Measurements from ENCODE around the gene ZCCHC17.

Gene ZCCHC17

GRCh38 chr1:31373056-31373896 lies 76.4 kb downstream of the ZCCHC17 start, which contains the start of gene FABP3:
Gene FABP3 (minus strand): TSS chr1:31373076. CDS start chr1:31373014, 62 bp downstream.
- Histone ChIP-seq H2BK15ac (ENCODE audit: low read length) (no peak within 1 kb of the TSS), H3K36me3 (replicated peaks in 1 of 2; ENCODE audit: control insufficient read depth in 2 of 2, insufficient read depth in 2 of 2, low read length in 2 of 2) (peaks cover 0 to 8% of the 10 kb centered on the region in 2 donors), H3K9ac (ENCODE audit: low read depth, low read length, poor library complexity) (peak within 1 kb of the TSS; percentile 71), H3K4me2 (ENCODE audit: insufficient read depth, low read length, poor library complexity, severe bottlenecking) (peak within 1 kb of the TSS; percentile 85), H2BK5ac (ENCODE audit: low read length) (no peak within 1 kb of the TSS), H3K18ac (ENCODE audit: low read length) (peak within 1 kb of the TSS; percentile 39), H3K79me1 (ENCODE audit: low read depth, low read length) (no peaks in the 10 kb centered on the region), H3K9me3 (replicated peaks in 1 of 2; ENCODE audit: control insufficient read depth in 2 of 2, insufficient read depth in 1 of 2, low read depth in 1 of 2, low read length in 2 of 2) (no peaks in the 10 kb centered on the region), H3K4me3 (ENCODE audit: low read length in 2 of 2) (peak within 1 kb of the TSS; percentile 49 to 75), H2AK5ac (ENCODE audit: low read depth, low read length) (peak within 1 kb of the TSS; percentile 59), H2AFZ (ENCODE audit: low read length) (peak within 1 kb of the TSS; percentile 87), H3K23ac (ENCODE audit: low read depth, low read length, poor library complexity) (peak within 1 kb of the TSS; percentile 37), H4K8ac (ENCODE audit: low read depth, low read length) (no peak within 1 kb of the TSS), H4K91ac (ENCODE audit: low read depth, low read length, poor library complexity) (no peak within 1 kb of the TSS), H3K27ac (replicated peaks; ENCODE audit: low read length) (peak within 1 kb of the TSS; percentile 33), H3K14ac (ENCODE audit: low read length) (peak within 1 kb of the TSS; percentile 87), H3K4me1 (ENCODE audit: control insufficient read depth in 2 of 2, insufficient read depth in 1 of 2, low read depth in 1 of 2, low read length in 2 of 2) (peaks cover 23 to 34% of the 10 kb centered on the region in 2 donors), H3K4ac (ENCODE audit: low read length) (no peak within 1 kb of the TSS), H2BK12ac (ENCODE audit: low read length) (peak within 1 kb of the TSS; percentile 76), H2BK120ac (ENCODE audit: low read depth, low read length) (peak within 1 kb of the TSS; percentile 10), H3K27me3 (ENCODE audit: control insufficient read depth in 3 of 3, insufficient read depth in 3 of 3, low read depth in 1 of 3, low read length in 3 of 3) (peaks cover 0 to 8% (median 0%) of the 10 kb centered on the region in 3 experiments)
- WGBS, 2 donors (ENCODE audit: extremely low coverage in 2 of 2, insufficient read length in 2 of 2, insufficient replicate concordance in 1 of 2) = no CpG with 5 or more reads among the region's 44 CpGs
- DNase-seq (ENCODE audit: low spot score) = peak; percentile 72

- H3K4ac ChIP-seq (ENCODE audit: low read length) = no peak overlapping the region
- peaks cover 23 to 34% of the 10 kb centered on the region in 2 donors for H3K4me1 ChIP-seq (ENCODE audit: control insufficient read depth in 2 of 2, insufficient read depth in 1 of 2, low read depth in 1 of 2, low read length in 2 of 2)
- H2AFZ ChIP-seq (ENCODE audit: low read length) = peak overlapping the region; percentile 87
- H2BK15ac ChIP-seq (ENCODE audit: low read length) = no peak overlapping the region
- H3K27me3 ChIP-seq (ENCODE audit: control insufficient read depth in 3 of 3, insufficient read depth in 3 of 3, low read depth in 1 of 3, low read length in 3 of 3) = peaks cover 0 to 8% (median 0%) of the 10 kb centered on the region in 3 experiments
- no peak overlapping the region for H4K8ac ChIP-seq (ENCODE audit: low read depth, low read length)
- H2BK120ac ChIP-seq (ENCODE audit: low read depth, low read length) = no peak overlapping the region
- no peak overlapping the region for H3K23ac ChIP-seq (ENCODE audit: low read depth, low read length, poor library complexity)
- H3K9ac ChIP-seq (ENCODE audit: low read depth, low read length, poor library complexity) = no peak overlapping the region
- no CpG with 5 or more reads among the region's 11 CpGs for WGBS, 2 donors (ENCODE audit: extremely low coverage in 2 of 2, insufficient read length in 2 of 2, insufficient replicate concordance in 1 of 2)
- H3K4me3 ChIP-seq (ENCODE audit: low read length in 2 of 2) = peak overlapping the region in 1 of 2 donors; percentile 49
- H3K18ac ChIP-seq (ENCODE audit: low read length) = no peak overlapping the region
- H3K9me3 ChIP-seq (replicated peaks in 1 of 2; ENCODE audit: control insufficient read depth in 2 of 2, insufficient read depth in 1 of 2, low read depth in 1 of 2, low read length in 2 of 2) = no peaks in the 10 kb centered on the region
- peak overlapping the region; percentile 65 for H3K4me2 ChIP-seq (ENCODE audit: insufficient read depth, low read length, poor library complexity, severe bottlenecking)
- peaks cover 0 to 1% of the 10 kb centered on the region in 2 donors for H3K36me3 ChIP-seq (replicated peaks in 1 of 2; ENCODE audit: control insufficient read depth in 2 of 2, insufficient read depth in 2 of 2, low read length in 2 of 2)
- no peak overlapping the region for H2AK5ac ChIP-seq (ENCODE audit: low read depth, low read length)
- H2BK12ac ChIP-seq (ENCODE audit: low read length) = no peak overlapping the region
- no peaks in the 10 kb centered on the region for H3K79me1 ChIP-seq (ENCODE audit: low read depth, low read length)
- peak overlapping the region; percentile 33 for H3K27ac ChIP-seq (replicated peaks; ENCODE audit: low read length)
- DNase-seq (ENCODE audit: low spot score) = no peak
- H4K91ac ChIP-seq (ENCODE audit: low read depth, low read length, poor library complexity) = no peak overlapping the region
- no peak overlapping the region for H3K14ac ChIP-seq (ENCODE audit: low read length)
- H2BK5ac ChIP-seq (ENCODE audit: low read length) = no peak overlapping the region
These were observed 77.2 kb downstream of the ZCCHC17 start for GRCh38 chr1:31373897-31374486.

GRCh38 chr1:31374511-31375196 lies 77.8 kb downstream of the ZCCHC17 start:
- peaks cover 23 to 34% of the 10 kb centered on the region in 2 donors for H3K4me1 ChIP-seq (ENCODE audit: control insufficient read depth in 2 of 2, insufficient read depth in 1 of 2, low read depth in 1 of 2, low read length in 2 of 2)
- no peak for DNase-seq (ENCODE audit: low spot score)
- H3K27me3 ChIP-seq (ENCODE audit: control insufficient read depth in 3 of 3, insufficient read depth in 3 of 3, low read depth in 1 of 3, low read length in 3 of 3) = peaks cover 0 to 8% (median 0%) of the 10 kb centered on the region in 3 experiments
- no peak overlapping the region for H2BK120ac ChIP-seq (ENCODE audit: low read depth, low read length)
- H3K18ac ChIP-seq (ENCODE audit: low read length) = peak overlapping the region; percentile 72
- no peak overlapping the region for H3K27ac ChIP-seq (replicated peaks; ENCODE audit: low read length)
- H3K14ac ChIP-seq (ENCODE audit: low read length) = no peak overlapping the region
- no peak overlapping the region for H3K4ac ChIP-seq (ENCODE audit: low read length)
- no peak overlapping the region for H2AFZ ChIP-seq (ENCODE audit: low read length)
- no peaks in the 10 kb centered on the region for H3K79me1 ChIP-seq (ENCODE audit: low read depth, low read length)
- H2BK12ac ChIP-seq (ENCODE audit: low read length) = peak overlapping the region; percentile 76
- no peak overlapping the region for H3K23ac ChIP-seq (ENCODE audit: low read depth, low read length, poor library complexity)
- no peak overlapping the region for H3K4me2 ChIP-seq (ENCODE audit: insufficient read depth, low read length, poor library complexity, severe bottlenecking)
- H2BK5ac ChIP-seq (ENCODE audit: low read length) = no peak overlapping the region
- peak overlapping the region; percentile 66 for H2BK15ac ChIP-seq (ENCODE audit: low read length)
- WGBS, 2 donors (ENCODE audit: extremely low coverage in 2 of 2, insufficient read length in 2 of 2, insufficient replicate concordance in 1 of 2) = no CpG with 5 or more reads among the region's 7 CpGs
- no peak overlapping the region for H3K9ac ChIP-seq (ENCODE audit: low read depth, low read length, poor library complexity)
- no peaks in the 10 kb centered on the region for H3K36me3 ChIP-seq (replicated peaks in 1 of 2; ENCODE audit: control insufficient read depth in 2 of 2, insufficient read depth in 2 of 2, low read length in 2 of 2)
- no peak overlapping the region for H4K91ac ChIP-seq (ENCODE audit: low read depth, low read length, poor library complexity)
- peak overlapping the region; percentile 73 for H2AK5ac ChIP-seq (ENCODE audit: low read depth, low read length)
- H4K8ac ChIP-seq (ENCODE audit: low read depth, low read length) = no peak overlapping the region
- H3K4me3 ChIP-seq (ENCODE audit: low read length in 2 of 2) = no peak overlapping the region
- H3K9me3 ChIP-seq (replicated peaks in 1 of 2; ENCODE audit: control insufficient read depth in 2 of 2, insufficient read depth in 1 of 2, low read depth in 1 of 2, low read length in 2 of 2) = no peaks in the 10 kb centered on the region
